ENCODE data around the gene DLG2.
A peak's percentile ranks its signal among the peaks of the same experiment; 100 is the strongest.

DLG2 gene

DNA sequence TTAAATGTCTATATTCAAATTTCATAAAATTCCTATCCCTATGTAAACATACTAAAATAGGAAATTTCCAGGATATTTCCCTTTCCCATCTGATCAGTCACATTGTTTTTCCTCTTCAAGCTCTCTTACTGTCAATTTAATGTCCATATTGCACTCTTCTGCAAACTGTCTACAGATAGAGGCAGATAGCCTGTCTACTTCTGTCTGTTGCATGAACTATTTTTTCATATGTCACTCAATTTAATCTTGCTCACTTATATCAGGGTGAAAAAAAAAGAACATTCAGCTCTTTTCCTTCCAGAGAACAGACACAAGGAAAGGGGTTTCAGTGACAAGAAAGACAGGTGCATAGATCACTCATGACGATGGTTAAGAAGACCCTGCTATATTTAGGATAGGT is 1327.1 kb downstream of the DLG2 start:
- DNase-seq: no peak

DNA sequence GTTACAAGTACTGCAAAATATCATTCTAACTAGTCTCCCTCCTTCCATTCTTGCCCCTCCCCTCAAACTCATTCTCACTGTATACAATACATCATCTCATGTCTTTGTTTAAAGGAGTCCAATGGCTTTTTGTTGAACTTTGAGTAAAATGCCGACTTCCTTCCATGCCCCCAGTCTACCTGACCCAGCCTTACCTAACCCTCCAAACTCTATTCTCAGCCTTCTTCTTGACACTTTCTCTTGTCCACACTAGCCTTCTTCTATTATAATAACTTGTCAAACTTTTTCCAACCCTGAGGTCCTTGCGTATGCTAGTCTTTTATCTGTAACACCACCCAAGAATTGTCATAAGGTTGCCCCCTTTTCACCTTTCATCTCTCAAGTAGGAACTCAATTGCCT is 1329.6 kb downstream of the DLG2 start:
- DNase-seq: no peak

DNA sequence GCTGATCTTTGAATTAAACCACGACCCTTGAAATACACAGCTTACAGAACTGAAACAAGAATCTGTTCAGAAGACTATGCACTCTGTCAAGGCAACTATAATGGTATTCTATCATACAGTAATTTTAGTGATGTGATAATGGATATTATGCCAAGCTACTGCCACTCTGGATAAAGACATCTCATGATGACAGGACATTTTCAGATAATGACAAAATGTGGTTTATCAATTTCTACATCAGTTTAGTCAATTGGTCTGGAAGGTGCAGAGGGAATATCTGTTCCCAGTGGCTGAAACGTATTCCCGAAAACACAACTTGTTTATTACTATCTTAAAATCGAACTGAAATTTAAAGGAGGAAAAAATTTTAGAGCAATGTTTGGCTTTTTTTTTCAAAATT is 1331.3 kb downstream of the DLG2 start:
- DNase-seq: no peak

DNA sequence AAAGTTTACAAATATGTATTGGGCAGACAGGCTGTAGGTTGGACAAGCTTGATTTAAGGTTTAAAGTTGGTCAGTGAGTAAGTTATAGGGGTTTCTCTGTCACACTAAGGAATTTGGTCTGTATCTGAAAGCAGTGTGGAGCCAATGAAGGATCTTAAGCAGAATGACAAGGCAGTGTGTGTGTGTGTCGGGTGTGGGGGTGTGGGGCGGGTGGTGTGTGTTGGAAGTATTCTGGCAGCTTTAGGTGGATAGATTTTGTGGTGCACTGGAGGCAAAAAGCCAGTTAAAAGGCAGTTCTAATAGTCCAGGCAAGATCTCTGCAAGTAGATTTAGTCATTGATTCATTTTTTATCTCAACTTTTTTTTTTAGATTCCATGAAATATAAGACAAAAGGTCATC is 1334.2 kb downstream of the DLG2 start:
- no peak for DNase-seq

DNA sequence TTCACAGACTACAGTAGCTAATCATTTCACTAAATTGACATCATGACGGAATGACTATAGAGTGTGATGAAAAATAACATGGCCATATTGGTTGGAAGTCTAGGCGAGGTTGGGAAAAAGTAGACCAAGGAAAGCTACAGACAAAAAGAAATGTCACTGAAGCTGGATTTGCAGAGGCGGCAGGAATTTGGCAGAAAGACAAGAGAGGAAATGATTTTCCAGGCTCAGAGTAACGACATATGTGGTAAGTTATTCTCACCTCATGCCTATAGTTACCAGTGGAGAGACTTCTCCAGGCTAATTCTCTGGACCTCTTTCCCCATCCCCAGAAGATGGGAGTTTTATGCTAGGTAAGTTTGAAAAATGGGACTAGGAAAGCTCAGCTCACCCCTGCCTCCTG is 1335.1 kb downstream of the DLG2 start:
- DNase-seq: no peak

DNA sequence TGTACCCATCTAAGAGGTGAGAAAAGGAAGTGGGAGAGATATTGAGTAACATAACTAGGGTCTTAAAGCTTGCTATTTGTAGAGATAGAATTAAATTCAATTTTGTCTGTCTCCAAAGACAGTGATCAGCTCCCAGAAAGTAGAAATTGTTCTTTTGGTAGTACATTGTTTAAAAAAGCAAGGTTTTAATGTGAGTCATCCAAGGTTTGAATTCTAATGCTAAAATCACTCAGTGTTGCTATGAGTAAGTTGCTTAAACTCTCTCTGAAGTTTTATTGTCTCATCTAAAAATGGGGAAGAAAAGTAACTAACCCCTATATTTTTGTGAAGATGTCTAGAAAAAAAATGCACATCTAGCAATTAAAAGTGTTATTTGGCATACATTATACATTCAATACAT is 1336.5 kb downstream of the DLG2 start:
- DNase-seq: no peak

DNA sequence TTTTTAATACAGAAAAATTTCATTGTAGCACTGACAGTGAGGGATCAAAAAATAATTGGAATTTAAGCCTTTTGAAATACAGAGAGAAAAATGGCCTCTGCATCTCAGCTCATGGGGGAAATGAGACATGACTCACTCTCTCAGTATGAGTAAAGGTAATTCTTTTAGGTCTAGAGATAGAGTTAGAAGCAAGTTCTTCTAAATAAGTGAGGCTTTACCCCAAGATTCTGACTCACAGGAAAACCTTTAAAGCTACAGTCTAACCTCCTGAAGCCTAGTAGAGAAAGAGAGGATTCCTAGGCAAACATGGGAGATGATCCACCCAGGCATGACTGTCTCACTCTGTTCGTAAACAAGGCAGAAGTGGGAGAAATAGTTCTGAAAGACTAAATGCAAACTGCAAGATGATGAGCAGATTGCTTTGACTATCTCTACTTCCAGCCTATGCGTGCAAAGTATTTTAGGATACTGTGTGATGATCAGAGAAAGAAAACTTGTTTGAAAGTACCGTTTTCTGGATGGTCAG is 1337.7 kb downstream of the DLG2 start:
- DNase-seq: no peak

DNA sequence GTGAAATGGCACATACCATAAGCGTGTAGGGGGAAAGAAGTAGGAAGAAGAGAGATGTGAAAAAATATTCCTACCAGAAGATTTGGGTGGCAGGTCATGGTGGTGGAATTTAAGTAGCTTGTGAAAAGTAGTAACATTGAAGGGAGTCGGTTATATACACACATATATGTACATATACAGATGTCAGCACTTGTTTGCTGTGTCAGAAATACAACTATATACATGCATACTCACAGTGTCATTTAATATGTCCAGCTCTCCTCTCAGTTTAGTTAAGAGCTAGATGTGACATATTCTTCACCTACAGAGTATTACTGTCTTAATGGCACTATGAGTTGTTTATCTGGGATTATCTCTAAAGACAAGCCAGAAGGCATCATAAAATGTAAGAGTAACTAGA is 1353.6 kb downstream of the DLG2 start:
- no peak for DNase-seq

DNA sequence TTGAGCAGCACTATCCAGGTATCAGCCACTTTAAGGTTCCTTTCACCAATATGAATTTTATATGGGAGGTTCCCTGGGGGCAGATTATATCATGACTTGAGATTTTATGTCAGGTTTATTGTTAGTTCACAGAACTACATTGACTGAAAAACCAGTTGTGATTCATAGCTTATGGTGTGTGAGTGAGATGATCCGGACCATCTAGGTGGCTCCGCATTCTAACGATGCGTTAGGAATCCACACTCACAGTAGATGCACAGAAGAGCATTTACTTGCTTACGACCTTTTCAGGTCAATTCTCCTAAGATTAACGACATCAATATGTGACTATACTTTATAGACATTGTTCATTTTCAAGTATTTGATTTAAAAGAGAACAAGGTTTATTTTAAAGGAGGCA is 1356.7 kb downstream of the DLG2 start:
- DNase-seq: no peak

DNA sequence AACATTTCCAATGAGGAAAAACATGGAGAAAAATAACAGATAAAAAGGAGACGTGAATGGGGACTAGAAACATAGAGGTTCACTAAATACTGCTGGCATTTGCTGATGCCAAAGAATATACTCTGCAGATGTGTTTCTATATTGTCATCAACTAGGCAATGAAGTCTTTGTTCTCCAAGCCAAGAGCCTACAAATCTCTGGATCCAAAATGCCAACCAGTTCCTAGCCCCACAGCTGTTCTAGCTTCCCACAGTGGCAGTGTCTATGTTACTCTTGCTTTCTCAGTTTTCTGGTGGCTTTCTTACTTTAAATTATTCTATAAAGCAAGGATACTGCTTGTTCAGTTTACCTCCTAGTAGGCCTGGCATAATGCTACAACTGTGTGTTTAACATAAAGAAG is 1363.1 kb downstream of the DLG2 start:
- no peak for DNase-seq

DNA sequence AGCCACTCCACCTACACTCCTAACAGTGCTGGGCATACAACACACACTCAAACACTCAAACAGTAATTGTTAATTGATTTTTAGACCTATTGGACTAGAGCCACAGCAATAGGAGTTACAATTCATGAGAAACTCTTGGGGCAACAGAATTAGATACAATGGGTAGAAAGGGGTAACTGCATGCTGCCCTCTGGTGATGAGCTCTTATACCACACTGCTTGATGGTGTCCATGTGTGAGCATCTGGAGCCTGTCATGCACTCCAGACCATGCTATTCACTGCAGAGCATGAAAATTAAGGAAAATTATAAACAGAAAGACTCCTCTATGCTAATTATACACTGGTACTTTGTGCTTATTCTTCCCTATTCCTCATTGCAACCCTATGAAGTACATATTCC is 1365.4 kb downstream of the DLG2 start:
- peak; percentile 73 for DNase-seq

DNA sequence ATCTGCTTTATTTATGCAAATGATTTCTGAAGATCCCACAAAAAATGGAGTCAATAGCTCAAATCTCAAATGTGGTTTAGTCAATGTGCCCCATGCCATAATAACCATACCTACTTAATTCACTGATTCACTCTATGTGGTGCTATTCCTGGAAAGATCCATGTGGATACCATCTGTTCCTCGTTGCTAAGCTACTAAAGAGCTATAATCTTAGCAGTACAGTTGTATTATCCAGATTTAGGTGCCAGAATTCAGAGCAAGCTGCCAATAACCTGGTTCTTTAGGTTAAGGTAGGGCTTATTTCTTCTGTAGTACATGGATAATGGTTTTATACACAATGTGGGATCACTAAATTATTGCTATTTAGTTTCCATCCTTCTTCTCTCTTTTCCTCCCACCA is 1366.3 kb downstream of the DLG2 start:
- DNase-seq: peak; percentile 93

DNA sequence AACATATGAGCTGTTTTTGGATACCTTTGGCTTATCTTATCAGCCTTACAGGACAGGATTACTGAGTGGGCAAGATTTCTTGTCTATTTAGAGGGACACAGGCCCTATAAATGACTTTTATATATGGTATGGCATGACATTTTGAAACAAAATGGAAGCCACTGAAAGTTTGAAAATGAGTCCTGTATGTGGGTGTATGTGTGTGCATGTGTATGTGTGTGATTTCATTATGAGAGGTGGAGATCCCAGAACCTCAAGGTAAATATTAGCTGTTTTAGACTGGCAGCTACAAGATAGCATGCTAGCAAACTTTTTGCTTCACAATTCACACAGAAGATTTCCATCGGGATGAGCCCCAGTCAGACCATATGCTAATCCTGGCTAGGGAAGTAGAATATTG is 1370.5 kb downstream of the DLG2 start:
- DNase-seq: no peak

DNA sequence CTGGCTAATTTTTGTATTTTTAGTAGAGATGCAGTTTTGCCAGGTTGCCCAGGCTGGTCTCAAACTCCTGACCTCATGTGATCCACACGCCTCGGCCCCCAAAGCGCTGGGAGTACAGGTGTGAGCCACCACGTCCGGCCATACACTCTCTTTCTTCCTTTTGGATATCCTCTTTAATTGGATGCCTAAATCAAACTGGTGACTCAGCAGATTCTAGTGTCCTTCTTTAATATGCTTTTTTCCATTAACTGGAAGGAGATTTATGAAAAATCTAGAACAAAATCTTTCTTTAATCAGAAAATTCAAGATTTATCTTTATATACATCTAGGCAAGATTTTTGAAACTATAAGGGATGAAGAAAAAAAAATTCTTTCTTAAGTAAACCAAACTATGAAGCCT is 1371.7 kb downstream of the DLG2 start:
- DNase-seq: no peak

DNA sequence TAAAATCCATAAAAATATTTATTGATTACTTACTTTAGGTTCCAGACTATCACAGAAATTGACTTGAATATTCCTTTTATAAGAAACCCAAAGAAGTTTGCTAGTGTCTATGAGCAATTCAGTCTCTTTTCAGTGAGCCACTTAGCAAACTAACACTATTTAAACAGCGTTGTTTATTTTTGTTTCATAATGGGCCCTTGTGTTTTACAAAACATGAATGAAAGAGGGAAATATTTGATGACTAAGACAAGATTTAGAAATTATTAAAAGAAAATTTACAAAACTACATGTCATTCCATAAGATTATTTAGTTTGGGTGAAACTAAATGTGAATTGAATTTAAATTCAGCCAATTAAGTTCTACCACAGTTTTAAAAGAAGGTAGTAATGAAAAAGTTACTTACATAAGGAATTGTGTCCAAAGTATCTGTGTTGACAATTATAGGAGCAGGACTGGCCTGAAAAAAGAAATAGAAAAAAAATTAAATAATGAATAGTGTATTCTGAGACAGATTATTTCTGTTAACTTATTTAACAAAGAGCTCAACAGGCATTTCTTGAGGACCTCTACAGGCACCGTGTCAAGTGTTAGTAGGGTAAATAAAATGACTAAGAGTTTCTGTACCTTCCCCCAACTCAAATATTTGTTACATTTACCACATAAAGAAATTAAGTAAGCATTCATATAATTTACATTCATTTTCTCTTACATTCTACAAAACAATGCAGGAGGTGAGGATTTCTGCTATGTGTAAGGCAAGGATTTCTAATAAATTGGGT is 1376.1 kb downstream of the DLG2 start:
- no peak for DNase-seq

DNA sequence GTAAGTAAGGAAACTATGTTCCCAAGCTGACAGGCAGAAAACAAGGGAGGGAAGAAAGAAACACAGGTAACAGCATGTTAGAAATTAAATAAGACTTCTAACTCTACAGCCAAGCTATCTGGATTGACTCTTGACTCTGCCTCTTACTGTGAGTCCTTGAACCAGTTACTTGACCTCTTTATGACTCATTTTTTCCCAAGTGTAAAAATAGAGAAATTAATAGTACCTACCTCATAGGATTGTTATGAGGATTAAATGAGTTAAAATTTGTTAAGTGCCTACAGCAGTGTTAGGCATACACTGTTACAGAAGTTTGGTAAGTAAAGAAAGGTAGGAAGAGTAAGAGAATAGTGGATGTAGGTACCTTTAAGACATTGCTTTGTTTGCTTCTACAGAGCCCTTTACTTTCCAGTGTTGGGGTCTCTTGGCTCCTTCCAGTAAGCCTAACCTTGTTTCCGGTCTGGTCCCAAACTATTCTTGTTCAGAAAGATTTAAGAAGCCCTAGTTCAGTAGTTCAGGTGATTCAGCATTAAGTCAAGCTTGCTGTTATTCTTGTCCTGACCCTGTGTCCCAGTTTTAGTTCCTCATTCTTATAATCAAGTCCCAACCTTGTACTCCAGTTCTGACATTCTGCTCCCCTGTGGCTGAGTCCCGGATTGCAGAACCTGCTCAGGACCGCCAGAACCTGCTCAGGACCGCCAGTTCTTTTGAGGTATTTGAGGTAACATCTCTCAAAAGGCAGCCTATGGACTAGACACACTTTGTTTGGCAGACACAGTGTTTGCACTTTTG is 1377.6 kb downstream of the DLG2 start:
- DNase-seq: no peak

DNA sequence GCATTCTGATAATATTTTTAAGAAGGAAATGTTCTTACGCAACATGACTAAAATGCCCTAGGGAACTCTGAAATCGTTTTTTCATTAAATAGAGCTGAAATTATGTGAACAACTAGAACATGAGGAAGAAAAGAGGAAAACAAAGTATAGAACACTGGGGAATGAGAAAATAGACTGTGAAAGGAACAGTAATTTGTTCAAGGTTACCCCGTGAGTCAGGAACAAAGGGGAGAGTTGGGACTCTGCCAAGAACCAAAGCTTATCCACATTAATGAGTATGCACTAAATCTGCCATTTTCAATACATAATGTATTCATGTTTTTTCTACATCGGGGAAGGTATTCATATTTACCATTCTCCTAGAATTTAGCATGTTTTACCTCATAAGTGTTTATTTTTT is 1379.2 kb downstream of the DLG2 start:
- DNase-seq: peak; percentile 39

DNA sequence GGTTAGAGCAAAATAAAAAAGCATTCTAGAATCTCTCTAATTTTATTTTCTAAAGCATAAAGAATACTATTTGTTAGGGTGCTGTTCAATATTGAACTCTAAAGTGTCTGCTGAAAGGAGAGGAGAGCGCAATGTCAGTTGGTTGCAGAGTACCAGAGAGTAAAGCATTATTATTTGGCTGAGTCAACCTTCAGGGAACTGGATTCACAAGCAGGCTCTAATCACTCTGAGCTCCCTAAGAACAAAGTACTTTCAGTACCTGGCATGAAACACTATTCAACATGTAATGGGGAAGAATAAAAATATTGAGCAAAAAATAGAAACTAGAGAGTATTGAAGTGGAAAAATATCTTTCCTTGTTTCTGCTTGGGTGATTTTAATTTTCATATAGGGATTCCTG is 1380.0 kb downstream of the DLG2 start:
- DNase-seq: no peak

DNA sequence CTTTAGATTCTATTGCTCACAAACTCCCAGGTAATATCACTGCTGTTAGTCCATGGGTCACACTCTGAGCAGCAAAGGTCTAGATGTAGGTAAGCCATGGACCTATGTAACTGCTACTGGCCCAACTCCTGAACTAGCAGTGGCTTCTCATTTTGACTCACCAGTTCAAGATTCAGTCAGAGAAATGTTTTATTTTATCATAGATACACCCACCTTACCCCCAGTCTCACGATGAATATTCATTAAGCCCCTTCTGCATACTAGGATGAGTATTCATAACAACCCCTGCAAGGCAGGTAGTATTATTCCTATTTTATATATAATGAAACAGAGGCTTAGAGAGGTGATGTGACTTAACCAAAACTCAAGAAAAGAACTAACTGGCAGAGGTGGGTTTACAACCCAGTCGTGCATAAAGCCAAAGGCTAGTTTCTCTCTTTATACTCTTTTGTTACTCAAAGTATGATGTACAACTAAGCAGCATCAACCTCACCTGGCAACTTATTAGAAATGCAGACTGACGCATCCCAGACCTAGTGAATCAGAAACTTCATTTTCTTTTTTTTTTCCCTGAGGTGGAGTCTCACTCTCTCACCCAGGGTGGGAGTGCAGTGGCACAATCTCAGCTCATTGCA is 1383.4 kb downstream of the DLG2 start:
- DNase-seq: no peak

DNA sequence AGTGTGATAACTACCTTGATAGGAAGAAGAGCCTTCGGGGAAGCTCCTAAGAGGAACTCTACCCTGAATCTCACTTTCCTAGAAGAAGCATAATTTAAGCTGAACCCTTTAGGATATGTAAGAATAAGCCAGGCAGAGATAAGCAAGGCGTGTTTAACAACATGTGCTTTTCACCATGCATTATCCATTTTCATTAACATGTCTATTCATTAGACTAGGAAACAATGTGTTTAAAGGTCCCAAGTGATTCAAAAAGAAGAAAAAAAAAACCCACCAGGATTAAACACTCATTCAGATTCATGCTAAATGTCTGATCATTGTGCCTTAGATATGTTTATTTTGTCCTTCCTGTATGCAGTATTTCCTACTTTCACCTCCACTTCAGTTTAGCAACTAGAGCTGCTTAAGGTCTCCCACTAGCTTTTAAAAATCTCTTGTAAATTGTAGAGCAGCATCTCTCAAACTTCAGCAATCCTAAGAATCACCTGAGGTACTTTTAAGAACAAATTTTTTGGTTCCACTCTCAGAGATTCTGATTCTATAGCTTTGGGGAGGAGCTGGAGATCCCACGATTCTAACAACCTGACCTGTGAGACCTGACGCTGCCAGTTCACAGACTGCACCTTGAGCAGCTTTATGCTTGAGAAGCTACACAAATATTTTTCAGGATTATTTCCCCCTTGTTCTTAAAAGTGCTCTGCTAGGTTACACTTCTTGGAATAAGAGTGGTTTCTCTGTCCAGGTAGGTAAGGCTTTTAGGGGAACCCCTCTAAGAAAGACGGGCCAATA is 1385.6 kb downstream of the DLG2 start:
- no peak for DNase-seq

DNA sequence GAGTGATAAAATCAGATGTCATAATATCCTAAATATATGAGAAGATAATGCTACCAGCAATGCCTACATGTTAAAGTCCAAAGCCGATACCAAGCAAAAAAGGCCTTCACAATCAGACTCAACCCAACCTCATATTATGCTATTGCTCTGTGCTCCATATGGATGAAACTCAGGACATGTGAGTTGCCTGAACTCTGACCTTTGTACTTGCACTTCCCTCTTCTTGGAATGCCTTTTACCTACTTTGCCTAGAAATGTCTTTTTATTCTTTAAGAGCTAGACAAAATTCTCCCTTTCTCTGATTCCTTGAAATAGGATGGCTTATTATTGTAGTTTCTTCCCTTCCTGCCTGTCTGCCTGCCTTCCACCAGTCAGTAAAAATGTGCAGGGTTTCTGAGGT is 1386.3 kb downstream of the DLG2 start:
- no peak for DNase-seq

DNA sequence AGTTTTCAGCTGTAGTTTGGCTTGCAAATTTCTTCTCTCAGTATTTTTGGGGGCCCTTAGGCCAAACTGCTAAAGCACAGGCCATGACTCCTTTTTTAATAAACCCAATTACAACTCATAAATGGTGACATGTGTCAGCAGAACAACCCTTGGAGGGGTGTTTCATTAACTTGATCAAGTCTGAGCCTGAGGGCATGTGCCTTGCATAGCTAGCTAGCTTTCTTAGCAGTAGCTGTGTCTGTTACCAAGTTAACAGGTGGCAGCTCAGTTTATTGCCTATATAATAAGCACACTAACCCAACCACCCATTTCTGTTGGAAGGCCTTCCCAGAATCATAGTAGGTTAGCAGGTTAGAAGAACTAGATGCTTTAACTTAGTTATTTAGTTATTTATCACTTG is 1390.7 kb downstream of the DLG2 start:
- DNase-seq: no peak

Measured in NCI-H82 (cell line).